ENCODE data around the gene TP73. TPM values are rescaled to one million over a fixed set of nuclear protein-coding genes. Genes with fewer than 3 reads are reported as not detected.

The TP73 gene
- total RNA-seq, 4 donors from 2014 or later: 4.9 to 8.8 (median 7.0) TPM

DNA sequence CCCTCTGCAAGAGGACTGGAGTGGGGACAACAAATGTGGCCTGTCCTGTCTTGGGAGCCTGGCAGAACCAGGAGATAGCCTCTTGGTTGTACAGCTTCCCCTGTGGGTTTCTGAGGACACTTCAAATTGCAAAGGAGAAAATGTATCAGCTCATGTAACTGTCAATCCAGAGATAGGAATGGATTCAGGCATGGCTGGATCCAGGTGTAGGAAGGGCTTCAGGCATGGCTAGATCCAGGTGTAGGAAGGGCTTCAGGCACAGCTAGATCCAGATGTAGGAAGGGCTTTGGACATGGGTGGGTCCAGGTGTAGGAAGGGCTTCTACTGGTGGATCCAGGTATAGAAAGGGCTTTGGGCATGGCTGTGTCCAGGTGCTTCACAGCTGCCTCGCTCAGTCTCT, 30.9 kb downstream of the TP73 start:
- H3K9me3 ChIP-seq: no peaks in the 10 kb centered on the region
- 100% methylated on average over 1 of the region's 1 CpG for WGBS, 2 donors
- DNase-seq: no peak
- peaks cover 12 to 39% (median 17%) of the 10 kb centered on the region in 3 donors for H3K4me1 ChIP-seq
- intact Hi-C loops (cut with DNase I): no loop called here
- TF ChIP-seq POLR2A (IDR thresholded peaks at IDR 0.05): no peak
- TF ChIP-seq CTCF (IDR thresholded peaks at IDR 0.05): no peak
- peaks cover 0 to 52% (median 0%) of the 10 kb centered on the region in 4 donors for H3K27me3 ChIP-seq
- H3K4me3 ChIP-seq: no peak overlapping the region
- H3K36me3 ChIP-seq: no peaks in the 10 kb centered on the region
- H3K27ac ChIP-seq: no peak overlapping the region

DNA sequence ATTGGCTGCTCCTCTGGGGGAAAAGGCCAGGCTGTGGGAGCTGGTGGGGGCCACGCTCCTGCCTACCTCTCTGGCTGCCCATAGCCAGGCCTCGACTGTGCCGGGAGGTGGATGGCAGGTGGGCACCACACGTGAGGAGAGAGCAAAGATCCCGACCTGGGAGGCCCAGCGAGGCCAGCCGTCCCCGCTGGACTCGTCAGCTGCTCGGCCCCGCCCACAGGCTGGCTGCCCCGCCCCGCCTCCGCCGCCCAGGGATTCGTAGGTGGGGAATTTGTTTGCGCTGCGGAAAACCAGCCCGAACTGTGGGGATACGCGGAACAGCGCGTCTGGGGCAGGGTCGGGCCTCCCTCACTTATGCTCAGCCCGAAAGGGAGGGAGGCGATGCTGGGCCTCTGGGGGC, 31.7 kb downstream of the TP73 start:
- Histone ChIP-seq H3K27ac (no peak overlapping the region), H3K9me3 (no peaks in the 10 kb centered on the region), H3K4me3 (no peak overlapping the region), H3K36me3 (no peaks in the 10 kb centered on the region), H3K4me1 (peaks cover 17 to 46% (median 20%) of the 10 kb centered on the region in 3 donors), H3K27me3 (peaks cover 0 to 55% (median 0%) of the 10 kb centered on the region in 4 donors)
- intact Hi-C loops (cut with DNase I): no loop called here
- WGBS, 2 donors: 0 to 15% methylated on average over 1 to 5 of the region's 26 CpGs
- no peak for TF ChIP-seq CTCF (IDR thresholded peaks at IDR 0.05)
- no peak for TF ChIP-seq POLR2A (IDR thresholded peaks at IDR 0.05)
- DNase-seq: no peak

- Histone ChIP-seq H3K36me3 (no peaks in the 10 kb centered on the region), H3K4me3 (no peak overlapping the region), H3K27me3 (peaks cover 0 to 58% (median 0%) of the 10 kb centered on the region in 4 donors), H3K9me3 (no peaks in the 10 kb centered on the region), H3K4me1 (peaks cover 17 to 55% (median 27%) of the 10 kb centered on the region in 3 donors), H3K27ac (no peak overlapping the region)
- intact Hi-C loops (cut with DNase I): no loop called here
- 60% methylated on average over 2 of the region's 14 CpGs; no CpG with 5 or more reads in 1 of the 2 donors for WGBS, 2 donors
- TF ChIP-seq POLR2A (IDR thresholded peaks at IDR 0.05) (no peak), CTCF (IDR thresholded peaks at IDR 0.05) (no peak)
- no peak for DNase-seq
Observed at GRCh38 chr1:3685222-3685621, 32.9 kb downstream of the TP73 start.

DNA sequence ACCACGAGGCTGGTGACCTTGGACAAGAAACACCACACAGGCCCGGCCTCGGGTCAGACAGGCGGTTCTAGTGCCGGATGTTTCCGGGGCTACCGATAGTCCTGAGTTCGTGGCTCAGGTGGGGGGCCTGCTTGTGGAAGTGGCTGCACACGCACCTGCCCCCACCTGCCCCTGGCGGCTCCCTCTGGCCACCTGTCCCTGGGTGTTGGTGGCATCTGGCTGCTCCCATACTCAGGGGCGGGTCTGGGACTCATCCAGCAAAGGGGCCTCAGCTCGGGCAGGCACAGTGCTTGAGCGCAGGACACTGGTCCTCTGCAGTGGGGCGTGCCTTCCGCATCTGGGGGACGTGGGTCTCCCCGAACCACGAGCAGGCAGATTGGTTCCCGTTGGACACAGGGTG, 33.6 kb downstream of the TP73 start:
- Histone ChIP-seq H3K27ac (no peak overlapping the region), H3K27me3 (peaks cover 0 to 52% (median 0%) of the 10 kb centered on the region in 4 donors), H3K36me3 (no peaks in the 10 kb centered on the region), H3K4me1 (peaks cover 13 to 56% (median 31%) of the 10 kb centered on the region in 3 donors), H3K9me3 (no peaks in the 10 kb centered on the region), H3K4me3 (no peak overlapping the region)
- TF ChIP-seq POLR2A (IDR thresholded peaks at IDR 0.05) (no peak), CTCF (IDR thresholded peaks at IDR 0.05) (no peak)
- intact Hi-C loops (cut with DNase I): no loop called here
- no peak for DNase-seq
- WGBS, 2 donors: 60 to 80% methylated on average over 1 of the region's 19 CpGs

DNA sequence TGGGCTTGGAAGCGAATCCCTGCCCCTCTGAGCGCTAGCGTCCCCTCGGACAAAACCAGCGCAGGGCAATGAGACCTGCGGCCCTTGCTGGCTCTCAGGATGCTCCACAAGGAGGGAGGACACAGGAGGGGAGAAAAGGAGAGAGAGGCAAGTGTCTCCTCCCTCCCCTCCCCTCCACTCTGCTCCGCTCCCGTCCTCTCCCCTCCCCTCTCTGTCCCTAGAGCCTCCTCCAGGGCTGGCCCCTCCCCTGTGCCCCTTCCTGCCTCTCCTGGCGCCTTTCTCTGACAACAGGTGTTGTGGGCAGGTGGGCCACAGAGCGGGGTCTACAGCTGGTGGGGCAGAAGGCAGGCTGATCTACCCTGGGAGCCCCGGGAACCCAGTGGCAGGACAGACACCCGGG, 35.2 kb downstream of the TP73 start:
- H3K27ac ChIP-seq: no peak overlapping the region
- peaks cover 9 to 60% (median 30%) of the 10 kb centered on the region in 3 donors for H3K4me1 ChIP-seq
- intact Hi-C loops (cut with DNase I): no loop called here
- H3K9me3 ChIP-seq: no peaks in the 10 kb centered on the region
- no peak for TF ChIP-seq POLR2A (IDR thresholded peaks at IDR 0.05)
- TF ChIP-seq CTCF (IDR thresholded peaks at IDR 0.05): no peak
- no peak for DNase-seq
- H3K36me3 ChIP-seq: no peaks in the 10 kb centered on the region
- H3K27me3 ChIP-seq: peaks cover 0 to 48% (median 0%) of the 10 kb centered on the region in 4 donors
- H3K4me3 ChIP-seq: no peak overlapping the region
- 79 to 90% methylated on average over 4 of the region's 12 CpGs for WGBS, 2 donors
